Measurements from ENCODE around the gene TTLL6.

- TF ChIP-seq CTCF (IDR thresholded peaks at IDR 0.05): no peak
- no peak for TF ChIP-seq POLR2A (IDR thresholded peaks at IDR 0.05)
Observed at GRCh38 chr17:48843187-48843900, 26.3 kb upstream of the TTLL6 start.

All from thyroid gland (tissue), 4 donors.